22Rv1 (cell line): Measurements from ENCODE around the gene RASD1.

Experiments
- H3K27ac ChIP-seq: fragments of 450-650 bp; 2 replicates; pipeline ENCODE4 v1.5.1; 2017
- ZFX ChIP-seq: fragments of 450-650 bp; IDR thresholded peaks from 2 replicates; pipeline ENCODE4 v1.6.1; 2017; ENCODE audit warnings: antibody characterized with exemption, borderline replicate concordance
- TF ChIP-seq, protein P1 (sequence below): fragments of 450-650 bp; IDR thresholded peaks from 2 replicates; pipeline ENCODE4 v1.5.1; 2017; ENCODE audit warnings: mild to moderate bottlenecking

RASD1 gene

DNA sequence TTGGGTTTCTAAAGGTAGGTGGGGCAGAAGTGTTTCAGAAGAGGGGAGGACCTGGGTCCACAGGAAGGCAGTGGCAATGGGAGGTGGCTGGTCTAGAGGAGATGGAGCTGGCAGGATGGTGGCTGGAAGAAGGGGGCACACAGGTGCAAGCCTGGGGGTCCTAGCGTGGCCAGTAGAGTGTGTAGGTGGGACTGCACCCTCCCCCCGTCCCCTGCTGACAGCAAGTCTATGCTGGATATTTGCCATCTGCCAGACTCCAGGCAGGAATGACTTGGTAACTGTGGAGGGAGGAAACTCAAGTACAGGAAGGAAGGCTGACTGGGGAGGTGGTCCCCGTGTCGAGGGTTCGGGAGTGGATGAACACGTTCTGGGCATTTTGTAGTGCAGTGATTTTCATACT is 10.8 kb downstream of the RASD1 start:
- H3K27ac ChIP-seq: no peak overlapping the region
- TF ChIP-seq, protein P1, sequence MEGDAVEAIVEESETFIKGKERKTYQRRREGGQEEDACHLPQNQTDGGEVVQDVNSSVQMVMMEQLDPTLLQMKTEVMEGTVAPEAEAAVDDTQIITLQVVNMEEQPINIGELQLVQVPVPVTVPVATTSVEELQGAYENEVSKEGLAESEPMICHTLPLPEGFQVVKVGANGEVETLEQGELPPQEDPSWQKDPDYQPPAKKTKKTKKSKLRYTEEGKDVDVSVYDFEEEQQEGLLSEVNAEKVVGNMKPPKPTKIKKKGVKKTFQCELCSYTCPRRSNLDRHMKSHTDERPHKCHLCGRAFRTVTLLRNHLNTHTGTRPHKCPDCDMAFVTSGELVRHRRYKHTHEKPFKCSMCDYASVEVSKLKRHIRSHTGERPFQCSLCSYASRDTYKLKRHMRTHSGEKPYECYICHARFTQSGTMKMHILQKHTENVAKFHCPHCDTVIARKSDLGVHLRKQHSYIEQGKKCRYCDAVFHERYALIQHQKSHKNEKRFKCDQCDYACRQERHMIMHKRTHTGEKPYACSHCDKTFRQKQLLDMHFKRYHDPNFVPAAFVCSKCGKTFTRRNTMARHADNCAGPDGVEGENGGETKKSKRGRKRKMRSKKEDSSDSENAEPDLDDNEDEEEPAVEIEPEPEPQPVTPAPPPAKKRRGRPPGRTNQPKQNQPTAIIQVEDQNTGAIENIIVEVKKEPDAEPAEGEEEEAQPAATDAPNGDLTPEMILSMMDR: no peak

DNA sequence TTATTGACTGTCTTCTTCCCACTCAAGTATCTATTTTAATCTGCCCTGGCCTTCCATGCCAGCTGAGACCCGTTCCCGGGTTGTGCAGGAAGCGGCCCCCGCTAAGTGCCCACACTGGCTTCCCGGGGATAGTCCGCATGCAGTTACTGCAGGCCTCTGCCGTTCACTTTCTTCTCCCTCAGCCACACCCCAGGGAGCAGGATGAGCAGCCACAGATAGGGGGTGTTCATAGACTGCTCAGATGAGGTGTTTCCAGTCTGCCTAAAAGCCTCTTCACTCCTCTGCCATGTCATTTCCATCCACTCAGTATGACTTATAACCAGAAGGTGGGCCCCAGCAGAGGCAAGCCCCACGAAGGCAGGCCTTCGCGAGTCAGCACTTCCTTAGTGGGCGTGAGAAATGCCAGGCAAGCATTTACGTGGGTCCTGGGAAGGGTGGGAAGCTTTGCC is 11.7 kb downstream of the RASD1 start:
- no peak for TF ChIP-seq ZFX
- TF ChIP-seq, protein P1: no peak
- no peak overlapping the region for H3K27ac ChIP-seq

DNA sequence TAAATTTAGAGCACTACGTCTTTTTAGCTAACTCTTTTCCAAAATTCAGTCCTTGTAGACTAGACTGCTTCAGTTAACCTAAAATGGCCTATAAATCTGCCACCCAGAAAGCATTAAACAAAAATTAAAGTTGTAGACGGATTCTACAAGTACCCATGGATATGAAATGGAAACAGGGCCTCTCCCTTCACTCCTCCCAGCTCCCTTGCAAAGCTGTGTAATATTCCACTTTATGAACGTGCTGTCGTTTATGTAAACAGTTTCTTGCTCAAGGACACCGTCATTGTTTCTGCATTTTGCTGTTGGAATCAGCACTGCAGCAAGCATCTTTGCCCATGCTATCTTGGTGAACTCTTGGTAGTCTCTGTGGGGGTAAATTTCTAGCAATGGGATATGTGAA is 14.3 kb downstream of the RASD1 start:
- TF ChIP-seq, protein P1: no peak
- TF ChIP-seq ZFX: no peak
- H3K27ac ChIP-seq: no peak overlapping the region

DNA sequence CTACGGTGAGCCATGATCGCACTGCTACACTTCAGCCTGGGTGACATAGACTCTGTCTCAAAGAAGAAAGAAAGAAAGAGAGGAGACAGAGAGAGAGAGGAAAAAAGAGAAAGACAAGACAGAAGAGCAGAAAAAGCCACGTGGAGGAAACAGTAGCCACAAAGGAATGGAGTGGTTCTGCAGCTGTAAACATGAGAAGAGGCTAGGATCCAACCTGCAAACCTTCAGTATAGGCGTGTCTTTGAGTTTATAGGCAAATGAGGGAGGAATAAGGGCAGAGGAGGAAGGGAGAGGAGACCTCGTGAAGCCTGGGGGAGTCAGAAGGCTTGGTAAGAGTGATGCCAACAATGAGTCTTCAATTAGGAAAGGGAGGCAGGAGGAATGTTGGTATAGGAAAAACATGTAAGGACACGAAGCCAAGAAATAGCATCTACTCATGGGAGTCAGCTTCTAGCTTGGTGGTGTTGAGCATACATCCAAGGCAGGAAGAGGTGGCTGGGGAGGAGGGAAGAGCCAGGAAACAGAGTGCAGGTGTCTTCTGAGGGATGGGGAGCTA is 15.5 kb downstream of the RASD1 start:
- TF ChIP-seq, protein P1: no peak
- no peak for TF ChIP-seq ZFX
- no peak overlapping the region for H3K27ac ChIP-seq

DNA sequence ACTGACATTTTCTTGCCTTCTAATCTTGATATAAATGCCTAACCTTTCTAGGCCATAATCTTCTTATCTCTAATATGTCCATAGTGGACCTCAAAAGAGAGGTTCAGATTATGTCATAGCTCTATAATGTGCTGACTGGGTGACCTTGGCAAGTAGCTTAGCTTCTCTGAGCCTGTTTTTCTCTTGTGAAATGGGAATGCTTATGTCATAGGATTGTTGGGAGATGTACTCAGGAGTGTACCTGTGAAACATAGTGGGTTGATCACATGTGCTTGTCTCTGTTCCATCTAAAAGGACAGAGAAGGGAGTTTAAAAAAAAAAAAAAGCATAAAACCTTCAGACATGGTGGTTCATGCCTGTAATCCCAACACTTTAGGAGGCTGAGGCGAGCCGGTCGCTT is 17.0 kb downstream of the RASD1 start:
- H3K27ac ChIP-seq: no peak overlapping the region
- TF ChIP-seq ZFX: no peak
- TF ChIP-seq, protein P1: no peak

DNA sequence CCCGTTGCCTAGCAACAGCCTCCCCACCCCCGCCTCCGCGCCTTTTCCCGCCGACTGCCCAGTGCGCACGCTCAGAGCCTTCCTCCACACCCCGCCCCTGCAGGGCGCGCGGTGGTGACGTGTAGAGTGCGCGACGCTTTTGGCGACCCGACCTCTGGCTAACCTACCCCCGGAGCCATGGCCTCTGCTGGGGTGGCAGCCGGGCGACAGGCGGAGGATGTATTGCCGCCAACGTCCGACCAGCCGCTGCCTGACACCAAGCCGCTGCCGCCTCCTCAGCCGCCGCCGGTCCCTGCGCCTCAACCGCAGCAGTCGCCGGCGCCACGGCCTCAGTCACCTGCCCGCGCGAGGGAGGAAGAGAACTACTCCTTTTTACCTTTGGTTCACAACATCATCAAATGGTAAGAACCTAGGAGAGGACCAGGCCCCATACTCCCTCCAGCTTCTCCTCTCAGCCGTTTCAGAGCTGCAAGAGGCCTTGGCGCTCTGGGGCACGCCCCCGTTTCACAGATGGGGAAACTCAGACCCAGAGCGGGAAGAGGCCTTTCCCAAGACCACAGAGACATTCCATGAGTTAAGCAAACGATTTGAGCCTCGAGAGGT is 19.2 kb downstream of the RASD1 start, which contains the start of gene MED9:
Gene MED9 (plus strand): TSS at position 136 of the 603 bp plus-strand sequence. CDS start 42 bp downstream, at position 178.
- TF ChIP-seq, protein P1: no peak
- TF ChIP-seq ZFX: no peak

DNA sequence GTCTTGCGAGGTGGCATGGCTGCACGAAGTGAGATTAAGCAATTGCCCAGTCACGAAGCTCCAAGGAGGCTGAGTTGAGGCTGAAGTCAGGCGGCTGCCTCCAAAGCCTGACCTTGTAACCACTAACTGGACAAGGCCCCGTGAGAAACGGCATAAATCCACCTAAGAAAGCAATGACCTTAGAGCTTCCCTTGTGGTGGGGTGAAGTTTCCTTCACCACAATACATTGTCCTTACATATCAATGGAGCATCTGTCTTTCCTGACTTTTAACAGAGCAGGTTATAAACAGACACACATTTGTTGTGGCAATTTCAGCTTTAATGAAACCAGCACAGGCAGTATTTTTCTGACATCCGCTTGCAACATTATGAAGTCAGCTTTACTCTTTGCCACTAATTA is 21.9 kb downstream of the RASD1 start:
- no peak for TF ChIP-seq ZFX
- TF ChIP-seq, protein P1: no peak
- H3K27ac ChIP-seq: no peak overlapping the region

More for the DNA sequence above, 19.2 kb downstream of the RASD1 start, which contains the start of gene MED9:
- H3K27ac ChIP-seq: peak within 1 kb of the TSS; percentile 75
